Measurements from ENCODE around the gene HACL1.
A peak's percentile ranks its signal among the peaks of the same experiment; 100 is the strongest.
"Not testable (repeated sequence)": the region's sequence is repeated elsewhere in the genome, so short reads cannot be mapped to it uniquely, and the experiment has no call there.

HACL1 gene

GRCh38 chr3:15629860-15630597 is 28.7 kb upstream of the HACL1 start:
- DNase-seq, result peak; percentile 40

DNA sequence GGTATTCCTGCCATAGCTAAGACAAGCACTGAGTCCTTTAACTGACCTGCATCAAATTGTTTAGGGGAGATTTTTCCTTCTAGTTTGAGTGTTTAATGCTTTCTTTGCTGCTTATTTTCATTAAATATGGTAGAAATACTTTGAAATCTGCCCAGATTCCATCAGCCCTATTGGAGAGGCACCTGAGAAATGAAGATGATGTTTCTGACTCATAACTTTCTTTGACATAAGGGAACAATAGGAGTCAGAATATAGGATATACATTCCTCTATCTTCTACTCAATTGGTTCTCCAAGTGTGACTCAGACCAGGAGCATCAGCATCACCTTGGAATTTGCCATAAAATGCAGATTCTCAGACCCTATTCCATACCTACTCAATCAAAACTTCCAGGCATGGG is 27.6 kb upstream of the HACL1 start:
- no peak for DNase-seq

GRCh38 chr3:15623535-15624440 is 22.4 kb upstream of the HACL1 start:
- no peak for DNase-seq

- DNase-seq, result not testable (repeated sequence)
These were observed 18.5 kb upstream of the HACL1 start for GRCh38 chr3:15619659-15620464.

DNA sequence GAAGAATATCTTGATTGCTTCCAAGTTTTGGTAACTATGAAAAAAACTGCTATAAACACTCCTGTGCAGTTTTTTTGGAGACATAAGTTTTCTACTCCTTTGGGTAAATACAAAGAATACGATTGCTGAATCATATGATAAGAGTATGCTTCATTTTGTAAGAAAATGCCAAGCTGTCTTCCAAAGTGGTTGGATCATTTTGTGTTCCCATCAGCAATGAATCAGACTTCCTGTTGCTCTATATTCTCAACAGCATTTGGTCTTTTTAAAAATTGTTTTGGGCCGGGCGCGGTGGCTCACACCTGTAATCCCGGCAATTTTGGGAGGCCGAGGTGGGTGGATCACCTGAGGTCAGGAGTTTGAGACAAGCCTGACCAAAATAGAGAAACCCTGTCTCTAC is 14.7 kb upstream of the HACL1 start:
- no peak for DNase-seq

GRCh38 chr3:15614958-15615357 is 13.6 kb upstream of the HACL1 start:
- no peak for DNase-seq

GRCh38 chr3:15612001-15612400 is 10.6 kb upstream of the HACL1 start:
- no peak for DNase-seq

GRCh38 chr3:15611018-15611417 is 9.6 kb upstream of the HACL1 start:
- DNase-seq, result no peak

- DNase-seq, result no peak
These were observed 8.9 kb upstream of the HACL1 start for GRCh38 chr3:15610082-15610759.

GRCh38 chr3:15606434-15606891 is 5.1 kb upstream of the HACL1 start:
- no peak for DNase-seq

- not testable (repeated sequence) for DNase-seq
These were observed 3.2 kb upstream of the HACL1 start for GRCh38 chr3:15604584-15604983.

GRCh38 chr3:15602816-15603215 is 1.4 kb upstream of the HACL1 start:
- not testable (repeated sequence) for DNase-seq

DNA sequence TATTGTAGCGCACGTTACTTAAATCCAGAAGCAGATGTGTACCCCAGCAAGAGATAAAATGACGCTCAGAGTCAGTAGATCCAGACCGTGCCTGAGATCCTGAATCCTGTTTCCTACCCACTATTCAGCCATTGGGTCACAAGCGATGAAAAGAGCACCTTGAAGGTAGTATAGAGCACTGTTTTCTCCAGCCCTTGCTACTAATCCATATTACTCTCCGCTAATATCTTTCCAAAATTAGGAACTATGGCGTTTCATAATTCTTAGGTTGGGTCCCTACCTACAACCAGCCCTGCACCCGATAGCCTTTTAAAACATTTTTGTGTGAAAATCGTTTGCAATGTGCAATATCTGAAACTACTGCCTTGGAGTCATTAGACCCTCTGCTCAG is 772 bp upstream of the HACL1 start:
- no peak for DNase-seq

DNA sequence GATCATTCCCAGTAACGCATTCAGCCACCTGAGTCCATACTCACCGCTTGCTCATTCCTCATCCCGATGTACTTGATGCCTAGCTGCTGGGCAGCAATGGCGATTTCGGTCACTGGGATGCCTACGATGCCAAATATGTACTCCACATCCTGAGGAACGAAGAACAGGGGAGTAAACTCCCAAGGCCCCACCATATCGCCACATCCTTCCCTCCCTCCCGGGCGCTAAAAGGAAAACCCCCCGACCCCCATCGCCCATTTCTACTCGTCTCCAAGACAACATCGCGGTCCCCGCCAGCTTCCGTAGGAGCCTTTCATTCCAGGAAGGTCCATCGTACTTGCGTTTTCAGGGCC is 347 bp downstream of the HACL1 start:
- no peak for DNase-seq

- DNase-seq, result no peak
These were observed 5.4 kb downstream of the HACL1 start for GRCh38 chr3:15595955-15596354.

DNA sequence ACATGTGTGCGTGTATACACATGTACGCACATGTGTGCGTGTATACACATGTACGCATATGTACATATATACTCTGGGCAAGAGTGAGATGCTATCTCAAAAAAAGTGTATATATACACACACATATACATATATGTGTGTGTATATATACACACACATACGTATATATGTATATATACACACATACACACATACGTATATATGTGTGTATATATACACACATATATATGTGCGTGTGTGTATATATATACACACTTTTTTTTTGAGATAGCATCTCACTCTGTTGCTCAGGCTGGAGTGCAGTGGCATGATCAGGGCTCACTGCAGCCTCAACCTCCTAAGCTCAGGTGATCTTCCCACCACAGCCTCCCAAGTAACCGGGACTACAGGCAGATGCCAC is 8.4 kb downstream of the HACL1 start:
- no peak for DNase-seq

DNA sequence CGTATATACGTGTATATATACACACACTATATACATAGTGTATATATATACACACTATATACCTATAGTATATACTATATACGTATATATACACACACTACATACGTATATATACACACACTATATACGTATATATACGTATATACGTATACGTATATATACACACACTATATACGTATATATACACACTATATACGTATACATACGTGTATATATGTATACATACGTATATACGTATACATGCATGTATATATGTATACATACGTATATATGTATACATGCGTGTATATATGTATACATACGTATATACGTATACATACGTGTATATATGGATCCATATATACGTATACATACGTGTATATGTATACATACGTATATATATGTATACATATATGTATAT is 9.4 kb downstream of the HACL1 start:
- no peak for DNase-seq

DNA sequence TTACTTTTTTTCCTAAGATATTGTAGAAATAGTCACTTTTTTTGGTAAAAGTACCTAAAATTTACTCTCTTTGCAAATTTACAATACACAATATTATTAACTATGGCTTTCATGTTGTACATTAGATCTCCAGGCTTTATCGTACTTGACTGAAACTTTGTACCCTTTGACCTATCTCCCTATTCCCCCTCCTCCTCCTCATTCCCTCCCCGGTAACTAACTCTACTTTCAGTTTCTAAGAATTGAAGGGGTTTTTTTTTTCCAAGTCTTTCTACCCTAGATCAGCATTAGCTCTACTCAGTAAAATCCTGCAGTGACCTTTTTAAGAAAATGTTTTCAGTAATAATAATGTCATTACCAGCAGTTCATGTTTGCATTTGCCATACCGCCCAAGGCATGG is 10.1 kb downstream of the HACL1 start:
- DNase-seq, result no peak

DNA sequence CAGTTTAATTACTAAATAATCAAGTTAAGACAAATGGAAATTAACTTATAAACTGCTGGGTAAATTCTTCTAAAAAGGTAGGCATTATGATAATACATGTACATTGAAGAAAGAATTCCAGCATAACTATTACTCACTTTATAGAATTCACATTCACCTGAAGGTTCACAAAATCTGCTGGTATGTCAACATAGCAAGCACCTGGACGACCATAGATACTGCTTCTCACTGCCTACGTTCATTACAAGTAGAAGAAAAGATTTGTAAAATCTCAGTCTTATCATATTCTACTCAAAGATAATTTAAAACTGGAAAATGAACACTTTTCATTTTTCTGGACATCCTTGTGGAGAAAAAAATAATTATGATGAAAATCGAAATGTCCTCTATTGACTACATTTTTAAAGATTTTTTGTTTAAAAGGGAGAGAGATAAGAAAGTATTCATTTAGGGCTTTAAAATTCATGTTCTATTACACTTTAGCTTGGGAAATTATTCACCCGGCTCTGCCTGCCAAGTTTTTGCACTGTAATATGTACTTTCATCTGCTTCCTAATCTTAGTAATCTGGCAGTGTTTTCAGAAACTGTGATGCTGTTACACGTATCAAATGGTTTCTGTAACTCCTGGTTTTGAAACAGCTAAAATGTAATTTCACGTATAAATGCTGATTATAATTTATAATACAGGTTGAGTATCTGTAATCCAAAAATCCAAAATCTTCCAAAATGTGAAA is 16.1 kb downstream of the HACL1 start:
- DNase-seq, result no peak

DNA sequence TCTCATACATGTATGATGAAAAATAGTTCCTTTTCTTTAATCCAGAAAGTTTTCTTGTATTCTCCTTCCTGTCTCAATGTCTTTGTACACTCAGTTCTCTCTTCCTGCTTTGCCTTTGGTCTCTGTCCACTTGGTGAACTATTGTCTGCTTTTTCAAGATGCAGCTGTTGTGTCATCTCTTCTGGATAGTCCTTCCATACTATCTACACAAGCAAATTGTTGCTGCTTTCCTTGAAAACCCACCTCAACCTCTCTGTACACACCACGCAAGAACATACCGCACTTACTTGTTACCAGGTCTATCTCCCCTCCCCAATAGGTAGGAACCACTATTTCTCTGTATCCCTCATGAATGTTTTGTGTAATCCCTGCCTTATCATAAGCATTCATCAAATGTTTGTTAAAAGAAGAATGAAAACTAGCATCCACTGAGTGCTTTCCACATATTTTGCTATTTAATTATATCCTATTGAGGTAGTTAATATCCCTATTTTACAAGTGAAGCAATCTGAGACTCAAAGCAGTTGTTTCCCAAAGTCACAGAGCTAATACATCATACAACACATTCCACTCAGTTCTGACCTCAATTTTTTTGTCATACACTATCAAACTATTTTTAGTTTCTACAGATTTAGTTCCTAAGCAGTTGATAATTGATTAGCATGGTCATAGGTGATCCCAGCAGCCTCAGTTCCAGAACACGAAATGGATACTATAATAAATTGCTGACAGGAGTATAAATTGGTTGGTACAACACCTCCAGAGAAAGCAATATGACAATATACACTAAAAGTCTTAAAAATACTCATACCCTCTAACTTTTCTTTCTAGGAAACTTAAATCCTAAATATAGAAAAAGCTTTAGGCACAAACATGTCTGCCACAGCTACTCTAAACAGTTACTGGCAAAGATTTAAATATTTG is 19.6 kb downstream of the HACL1 start:
- DNase-seq, result no peak

- no peak for DNase-seq
These were observed 22.3 kb downstream of the HACL1 start for GRCh38 chr3:15579051-15579450.

Measured in stimulated activated CD4-positive, alpha-beta T cell treated with anti-CD3 and anti-CD28 coated beads, Interleukin-4, amount 100 ng/mL, for 1 hour (primary cell).